H1 (cell line): ENCODE results near the gene FBN2.

Experiments
- EZH2 ChIP-seq: fragments of 200-600 bp; sonication (generic); IDR thresholded peaks from 2 replicates; pipeline ENCODE4 v1.7.1; 2012; ENCODE audit warnings: low read depth, mild to moderate bottlenecking, moderate library complexity, low read length, inconsistent platforms; ENCODE audit not compliant: severe bottlenecking
- JUND ChIP-seq: IDR thresholded peaks from 2 replicates; pipeline ENCODE4 v1.6.1; 2011; ENCODE audit warnings: mild to moderate bottlenecking, improper control_type of control experiment, low read length
- NRF1 ChIP-seq: IDR thresholded peaks from 2 replicates; pipeline ENCODE4 v1.6.1; 2011; ENCODE audit warnings: mild to moderate bottlenecking, low read depth, low read length, improper control_type of control experiment
- SP4 ChIP-seq: IDR thresholded peaks from 2 replicates; pipeline ENCODE4 v1.6.1; 2012; ENCODE audit warnings: low read length, inconsistent platforms
- TF ChIP-seq, protein P1 (sequence below), 3 experiments: IDR thresholded peaks; 1 replicate in 2 of 3; 2 replicates in 1 of 3; pipeline versions ENCODE4 v1.5.1 to v1.6.1; 2011; ENCODE audit warnings: low read length in 3 of 3, mild to moderate bottlenecking in 3 of 3, inconsistent platforms in 2 of 3, low read depth in 1 of 3, moderate library complexity in 1 of 3; ENCODE audit not compliant: insufficient read depth in 1 of 3; ENCODE audit errors: control extremely low read depth in 1 of 3

DNA sequence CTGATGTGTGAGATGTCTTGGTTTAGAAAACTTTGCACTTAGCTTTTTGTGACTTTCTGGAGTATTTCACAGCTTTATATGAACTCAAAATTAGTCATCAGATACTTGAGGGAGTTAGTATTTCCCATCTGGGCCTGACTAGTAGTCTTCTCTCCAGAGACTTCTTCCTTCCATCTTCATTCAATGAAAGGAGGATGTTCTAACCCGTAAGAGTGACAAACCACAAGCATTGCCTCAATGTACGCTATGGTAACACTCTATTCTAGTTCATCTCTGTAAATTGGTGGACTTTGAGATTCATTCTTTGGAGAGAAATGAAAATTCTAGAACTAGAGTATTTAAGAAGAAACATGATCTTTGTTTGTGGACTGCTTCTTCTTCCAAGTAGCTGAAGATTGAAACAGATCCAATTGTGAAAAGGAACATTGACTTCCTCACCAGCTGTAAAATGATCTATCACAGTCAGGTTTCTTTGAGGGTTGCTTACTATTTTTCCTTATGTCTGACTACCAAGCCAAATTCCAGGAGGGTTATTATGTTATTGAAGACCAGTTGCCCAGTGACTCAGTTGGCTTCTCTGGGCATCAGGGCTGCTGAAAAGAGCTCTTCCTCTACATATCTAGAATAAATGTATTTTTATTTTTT lies 296.9 kb downstream of the FBN2 start:
- TF ChIP-seq, protein P1, sequence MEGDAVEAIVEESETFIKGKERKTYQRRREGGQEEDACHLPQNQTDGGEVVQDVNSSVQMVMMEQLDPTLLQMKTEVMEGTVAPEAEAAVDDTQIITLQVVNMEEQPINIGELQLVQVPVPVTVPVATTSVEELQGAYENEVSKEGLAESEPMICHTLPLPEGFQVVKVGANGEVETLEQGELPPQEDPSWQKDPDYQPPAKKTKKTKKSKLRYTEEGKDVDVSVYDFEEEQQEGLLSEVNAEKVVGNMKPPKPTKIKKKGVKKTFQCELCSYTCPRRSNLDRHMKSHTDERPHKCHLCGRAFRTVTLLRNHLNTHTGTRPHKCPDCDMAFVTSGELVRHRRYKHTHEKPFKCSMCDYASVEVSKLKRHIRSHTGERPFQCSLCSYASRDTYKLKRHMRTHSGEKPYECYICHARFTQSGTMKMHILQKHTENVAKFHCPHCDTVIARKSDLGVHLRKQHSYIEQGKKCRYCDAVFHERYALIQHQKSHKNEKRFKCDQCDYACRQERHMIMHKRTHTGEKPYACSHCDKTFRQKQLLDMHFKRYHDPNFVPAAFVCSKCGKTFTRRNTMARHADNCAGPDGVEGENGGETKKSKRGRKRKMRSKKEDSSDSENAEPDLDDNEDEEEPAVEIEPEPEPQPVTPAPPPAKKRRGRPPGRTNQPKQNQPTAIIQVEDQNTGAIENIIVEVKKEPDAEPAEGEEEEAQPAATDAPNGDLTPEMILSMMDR (IDR thresholded peaks at IDR 0.05; ENCODE audit: control extremely low read depth in 1 of 3, insufficient read depth in 1 of 3, low read depth in 1 of 3, low read length in 3 of 3), result no peak
- TF ChIP-seq EZH2 (no peak), JUND (no peak), SP4 (no peak), NRF1 (no peak)
